Thyroid gland (tissue), 4 donors: ENCODE results near the gene PRRG4.
"Not testable (repeated sequence)": the region's sequence is repeated elsewhere in the genome, so short reads cannot be mapped to it uniquely, and the experiment has no call there.

Experiments
- CTCF ChIP-seq, 6 experiments: fragments of 200-600 bp in 3 of 6; fragments of 450-650 bp in 3 of 6; sonication (generic) in 3 of 6; IDR thresholded peaks; one replicate each; pipeline ENCODE4 v1.5.1; 2016 to 2019; ENCODE audit warnings: antibody characterized with exemption in 6 of 6, mild to moderate bottlenecking in 2 of 6, inconsistent platforms in 1 of 6, moderate library complexity in 1 of 6
- POLR2A ChIP-seq, 2 donors: fragments of 450-650 bp; IDR thresholded peaks; one replicate each; pipeline ENCODE4 v1.6.1; 2017; ENCODE audit warnings: antibody characterized with exemption in 2 of 2, mild to moderate bottlenecking in 2 of 2, moderate library complexity in 1 of 2

- TF ChIP-seq CTCF, POLR2A (IDR thresholded peaks at IDR 0.05): not testable (repeated sequence)
Measured at GRCh38 chr11:32823617-32824016, 6.1 kb upstream of the PRRG4 start.
